SK-N-SH treated with all-trans-retinoic acid at 6 μM for 48 hours (cell line): ENCODE data around the gene GRIA3.
"Not testable (repeated sequence)": the region's sequence is repeated elsewhere in the genome, so short reads cannot be mapped to it uniquely, and the experiment has no call there.

Source experiments
- ATAC-seq: fragments of 200-7000 bp; cut with Tn5 transposase; 3 replicates; pipeline ENCODE4 v1.9.1; 2020; ENCODE audit warnings: mild to moderate bottlenecking, moderate library complexity
- ARNTL ChIP-seq: fragments of 450-650 bp; formaldehyde crosslinking; IDR thresholded peaks from 2 replicates; pipeline ENCODE4 v1.5.0; 2020; ENCODE audit warnings: low read depth, mild to moderate bottlenecking, moderate library complexity, borderline replicate concordance
- BACH2 ChIP-seq: fragments of 250-450 bp; sonication (Bioruptor Pico); IDR thresholded peaks from 2 replicates; pipeline ENCODE4 v1.9.0; 2021; ENCODE audit warnings: mild to moderate bottlenecking, borderline replicate concordance
- CSRNP3 ChIP-seq: fragments of 250-450 bp; sonication (Bioruptor Pico); IDR thresholded peaks from 2 replicates; pipeline ENCODE4 v1.5.1; 2021; ENCODE audit warnings: mild to moderate bottlenecking, moderate library complexity
- GLIS3 ChIP-seq: fragments of 250-450 bp; sonication (Bioruptor Pico); IDR thresholded peaks from 2 replicates; pipeline ENCODE4 v1.5.0; 2020; ENCODE audit warnings: mild to moderate bottlenecking, moderate library complexity
- ISL1 ChIP-seq: fragments of 250-450 bp; sonication (Bioruptor Pico); IDR thresholded peaks from 2 replicates; pipeline ENCODE4 v2.1.2; 2022; ENCODE audit warnings: mild to moderate bottlenecking, moderate library complexity
- OSR1 ChIP-seq: fragments of 250-450 bp; sonication (Bioruptor Pico); IDR thresholded peaks from 2 replicates; pipeline ENCODE4 v1.8.0; 2022; ENCODE audit warnings: moderate library complexity, mild to moderate bottlenecking, inconsistent platforms
- PPARA ChIP-seq: fragments of 250-450 bp; sonication (Bioruptor Pico); IDR thresholded peaks from 2 replicates; pipeline ENCODE4 v1.5.0; 2020; ENCODE audit warnings: mild to moderate bottlenecking, borderline replicate concordance
- SNAI2 ChIP-seq: fragments of 250-450 bp; sonication (Bioruptor Pico); IDR thresholded peaks from 2 replicates; pipeline ENCODE4 v1.5.0; 2020; ENCODE audit warnings: mild to moderate bottlenecking, moderate library complexity
- TOX ChIP-seq: fragments of 250-450 bp; sonication (Bioruptor Pico); IDR thresholded peaks from 2 replicates; pipeline ENCODE4 v1.8.0; 2021; ENCODE audit warnings: mild to moderate bottlenecking, moderate library complexity, borderline replicate concordance
- ZC3H10 ChIP-seq: fragments of 250-450 bp; sonication (Bioruptor Pico); IDR thresholded peaks from 2 replicates; pipeline ENCODE4 v1.5.1; 2021; ENCODE audit warnings: mild to moderate bottlenecking, moderate library complexity
- ZFP30 ChIP-seq: fragments of 450-650 bp; formaldehyde crosslinking; IDR thresholded peaks from 2 replicates; pipeline ENCODE4 v1.5.0; 2022; ENCODE audit warnings: mild to moderate bottlenecking, moderate library complexity
- ZNF565 ChIP-seq: fragments of 450-650 bp; formaldehyde crosslinking; conservative IDR thresholded peaks from 2 replicates; pipeline ENCODE4 v1.5.0; 2020; ENCODE audit warnings: low read depth, mild to moderate bottlenecking, moderate library complexity
- ZNF70 ChIP-seq: fragments of 450-650 bp; formaldehyde crosslinking; IDR thresholded peaks from 2 replicates; pipeline ENCODE4 v1.5.0; 2020; ENCODE audit warnings: mild to moderate bottlenecking, moderate library complexity
- ZNF8 ChIP-seq: fragments of 450-650 bp; formaldehyde crosslinking; IDR thresholded peaks from 2 replicates; pipeline ENCODE4 v1.5.0; 2020; ENCODE audit warnings: mild to moderate bottlenecking, moderate library complexity
- TF ChIP-seq, protein P1 (sequence below): fragments of 250-450 bp; sonication (Bioruptor Pico); IDR thresholded peaks from 2 replicates; pipeline ENCODE4 v1.5.0; 2020; ENCODE audit warnings: mild to moderate bottlenecking, moderate library complexity
- TF ChIP-seq, protein P2 (sequence below): fragments of 250-450 bp; sonication (Bioruptor Pico); IDR thresholded peaks from 2 replicates; pipeline ENCODE4 v1.8.0; 2020; ENCODE audit warnings: mild to moderate bottlenecking, moderate library complexity, borderline replicate concordance
- TF ChIP-seq, protein P3 (sequence below): fragments of 250-450 bp; sonication (Bioruptor Pico); IDR thresholded peaks from 2 replicates; pipeline ENCODE4 v1.8.0; 2021; ENCODE audit warnings: low read depth, mild to moderate bottlenecking, moderate library complexity, borderline replicate concordance

Gene GRIA3

DNA sequence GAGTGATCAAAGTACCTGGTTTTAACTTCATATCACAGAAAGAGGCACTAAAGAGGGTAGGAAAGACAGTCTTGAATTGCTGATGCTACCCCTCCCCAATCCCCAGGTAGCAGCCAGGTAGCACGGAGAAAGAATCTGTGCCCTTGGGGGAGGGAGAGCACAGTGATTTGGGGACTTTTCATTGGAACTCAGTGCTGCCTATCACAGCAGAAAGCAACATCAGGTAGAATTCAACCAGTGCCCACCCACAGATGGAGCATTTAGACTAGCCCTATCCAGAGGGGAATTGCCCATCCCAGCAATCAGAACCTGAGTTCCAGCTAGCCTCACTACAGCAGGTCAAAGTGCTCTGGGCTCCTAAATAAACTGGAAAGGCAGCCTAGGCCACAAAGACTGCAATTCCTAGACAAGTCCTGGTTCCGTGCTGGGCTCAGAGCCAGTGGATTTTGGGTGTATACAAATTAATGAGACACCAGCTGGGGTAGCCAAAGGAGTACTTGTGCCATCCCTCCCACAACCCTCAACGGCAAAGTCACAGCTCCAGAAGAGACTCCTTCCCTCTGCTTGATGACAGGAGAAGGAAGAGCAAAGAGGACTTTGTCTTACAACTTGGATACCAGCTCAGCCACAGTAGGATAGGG is 320.7 kb downstream of the GRIA3 start:
- no peak for TF ChIP-seq ZNF565 (CRISPR knock-in tag)
- no peak for TF ChIP-seq ZNF70 (CRISPR knock-in tag)
- TF ChIP-seq OSR1 (CRISPR knock-in tag): no peak
- TF ChIP-seq, protein P1, sequence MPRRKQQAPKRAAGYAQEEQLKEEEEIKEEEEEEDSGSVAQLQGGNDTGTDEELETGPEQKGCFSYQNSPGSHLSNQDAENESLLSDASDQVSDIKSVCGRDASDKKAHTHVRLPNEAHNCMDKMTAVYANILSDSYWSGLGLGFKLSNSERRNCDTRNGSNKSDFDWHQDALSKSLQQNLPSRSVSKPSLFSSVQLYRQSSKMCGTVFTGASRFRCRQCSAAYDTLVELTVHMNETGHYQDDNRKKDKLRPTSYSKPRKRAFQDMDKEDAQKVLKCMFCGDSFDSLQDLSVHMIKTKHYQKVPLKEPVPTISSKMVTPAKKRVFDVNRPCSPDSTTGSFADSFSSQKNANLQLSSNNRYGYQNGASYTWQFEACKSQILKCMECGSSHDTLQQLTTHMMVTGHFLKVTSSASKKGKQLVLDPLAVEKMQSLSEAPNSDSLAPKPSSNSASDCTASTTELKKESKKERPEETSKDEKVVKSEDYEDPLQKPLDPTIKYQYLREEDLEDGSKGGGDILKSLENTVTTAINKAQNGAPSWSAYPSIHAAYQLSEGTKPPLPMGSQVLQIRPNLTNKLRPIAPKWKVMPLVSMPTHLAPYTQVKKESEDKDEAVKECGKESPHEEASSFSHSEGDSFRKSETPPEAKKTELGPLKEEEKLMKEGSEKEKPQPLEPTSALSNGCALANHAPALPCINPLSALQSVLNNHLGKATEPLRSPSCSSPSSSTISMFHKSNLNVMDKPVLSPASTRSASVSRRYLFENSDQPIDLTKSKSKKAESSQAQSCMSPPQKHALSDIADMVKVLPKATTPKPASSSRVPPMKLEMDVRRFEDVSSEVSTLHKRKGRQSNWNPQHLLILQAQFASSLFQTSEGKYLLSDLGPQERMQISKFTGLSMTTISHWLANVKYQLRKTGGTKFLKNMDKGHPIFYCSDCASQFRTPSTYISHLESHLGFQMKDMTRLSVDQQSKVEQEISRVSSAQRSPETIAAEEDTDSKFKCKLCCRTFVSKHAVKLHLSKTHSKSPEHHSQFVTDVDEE (CRISPR knock-in tag): no peak
- no peak for TF ChIP-seq ZNF8 (CRISPR knock-in tag)
- no peak for TF ChIP-seq CSRNP3 (CRISPR knock-in tag)
- TF ChIP-seq, protein P2, sequence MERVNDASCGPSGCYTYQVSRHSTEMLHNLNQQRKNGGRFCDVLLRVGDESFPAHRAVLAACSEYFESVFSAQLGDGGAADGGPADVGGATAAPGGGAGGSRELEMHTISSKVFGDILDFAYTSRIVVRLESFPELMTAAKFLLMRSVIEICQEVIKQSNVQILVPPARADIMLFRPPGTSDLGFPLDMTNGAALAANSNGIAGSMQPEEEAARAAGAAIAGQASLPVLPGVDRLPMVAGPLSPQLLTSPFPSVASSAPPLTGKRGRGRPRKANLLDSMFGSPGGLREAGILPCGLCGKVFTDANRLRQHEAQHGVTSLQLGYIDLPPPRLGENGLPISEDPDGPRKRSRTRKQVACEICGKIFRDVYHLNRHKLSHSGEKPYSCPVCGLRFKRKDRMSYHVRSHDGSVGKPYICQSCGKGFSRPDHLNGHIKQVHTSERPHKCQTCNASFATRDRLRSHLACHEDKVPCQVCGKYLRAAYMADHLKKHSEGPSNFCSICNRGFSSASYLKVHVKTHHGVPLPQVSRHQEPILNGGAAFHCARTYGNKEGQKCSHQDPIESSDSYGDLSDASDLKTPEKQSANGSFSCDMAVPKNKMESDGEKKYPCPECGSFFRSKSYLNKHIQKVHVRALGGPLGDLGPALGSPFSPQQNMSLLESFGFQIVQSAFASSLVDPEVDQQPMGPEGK (CRISPR knock-in tag): no peak
- no peak for TF ChIP-seq ISL1 (CRISPR knock-in tag)
- TF ChIP-seq ARNTL (CRISPR knock-in tag): no peak
- no peak for TF ChIP-seq ZC3H10 (CRISPR knock-in tag)
- no peak for TF ChIP-seq SNAI2
- TF ChIP-seq PPARA (CRISPR knock-in tag): no peak
- TF ChIP-seq BACH2 (CRISPR knock-in tag): no peak
- TF ChIP-seq ZFP30 (CRISPR knock-in tag): no peak
- TF ChIP-seq, all 23 proteins: peak for 0
- no peak for ATAC-seq

GRCh38 chrX:123513585-123514278 is 329.7 kb downstream of the GRIA3 start:
- TF ChIP-seq ISL1 (CRISPR knock-in tag) (no peak), ZNF70 (CRISPR knock-in tag) (no peak), ZNF8 (CRISPR knock-in tag) (no peak), ARNTL (CRISPR knock-in tag) (no peak), PPARA (CRISPR knock-in tag) (no peak), TOX (CRISPR knock-in tag) (no peak), GLIS3 (no peak)
- TF ChIP-seq, protein P3, sequence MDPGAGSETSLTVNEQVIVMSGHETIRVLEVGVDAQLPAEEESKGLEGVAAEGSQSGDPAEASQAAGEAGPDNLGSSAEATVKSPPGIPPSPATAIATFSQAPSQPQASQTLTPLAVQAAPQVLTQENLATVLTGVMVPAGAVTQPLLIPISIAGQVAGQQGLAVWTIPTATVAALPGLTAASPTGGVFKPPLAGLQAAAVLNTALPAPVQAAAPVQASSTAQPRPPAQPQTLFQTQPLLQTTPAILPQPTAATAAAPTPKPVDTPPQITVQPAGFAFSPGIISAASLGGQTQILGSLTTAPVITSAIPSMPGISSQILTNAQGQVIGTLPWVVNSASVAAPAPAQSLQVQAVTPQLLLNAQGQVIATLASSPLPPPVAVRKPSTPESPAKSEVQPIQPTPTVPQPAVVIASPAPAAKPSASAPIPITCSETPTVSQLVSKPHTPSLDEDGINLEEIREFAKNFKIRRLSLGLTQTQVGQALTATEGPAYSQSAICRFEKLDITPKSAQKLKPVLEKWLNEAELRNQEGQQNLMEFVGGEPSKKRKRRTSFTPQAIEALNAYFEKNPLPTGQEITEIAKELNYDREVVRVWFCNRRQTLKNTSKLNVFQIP (CRISPR knock-in tag): no peak
- TF ChIP-seq, protein P1 (CRISPR knock-in tag): no peak
- no peak for ATAC-seq

DNA sequence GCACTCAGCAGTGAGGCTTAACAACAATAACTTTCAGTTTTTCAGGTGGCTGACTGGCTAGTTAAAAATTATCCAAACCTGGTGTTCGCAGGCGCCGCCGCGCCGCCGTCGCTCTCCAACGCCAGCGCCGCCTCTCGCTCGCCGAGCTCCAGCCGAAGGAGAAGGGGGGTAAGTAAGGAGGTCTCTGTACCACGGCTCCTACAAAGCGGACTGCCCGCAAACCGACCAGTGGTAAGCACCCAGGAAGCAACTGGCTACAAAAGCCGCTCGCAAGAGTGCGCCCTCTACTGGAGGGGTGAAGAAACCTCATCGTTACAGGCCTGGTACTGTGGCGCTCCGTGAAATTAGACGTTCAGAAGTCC is 330.2 kb downstream of the GRIA3 start:
- ATAC-seq: not testable (repeated sequence)
